GM21737 (cell line): ENCODE data around the gene INO80.
"Not testable (repeated sequence)": the region's sequence is repeated elsewhere in the genome, so short reads cannot be mapped to it uniquely, and the experiment has no call there.

Experiments
- ATAC-seq: cut with Tn5 transposase; IDR thresholded peaks from one replicate; pipeline ENCODE4 v1.9.1; 2021; ENCODE audit warnings: mild to moderate bottlenecking, moderate library complexity; ENCODE audit not compliant: unreplicated experiment

INO80 gene

GRCh38 chr15:40964634-40965033 is 151.4 kb downstream of the INO80 start:
- no peak for ATAC-seq

GRCh38 chr15:40964006-40964405 is 152.1 kb downstream of the INO80 start:
- ATAC-seq = no peak

- no peak for ATAC-seq
These were observed 152.9 kb downstream of the INO80 start for GRCh38 chr15:40963201-40963600.

GRCh38 chr15:40962317-40962716 is 153.8 kb downstream of the INO80 start:
- ATAC-seq = not testable (repeated sequence)

- not testable (repeated sequence) for ATAC-seq
These were observed 154.3 kb downstream of the INO80 start for GRCh38 chr15:40961740-40962139.

GRCh38 chr15:40960925-40961324 is 155.2 kb downstream of the INO80 start:
- ATAC-seq = no peak

GRCh38 chr15:40960151-40960885 is 155.8 kb downstream of the INO80 start:
- ATAC-seq = no peak

- ATAC-seq = no peak
These were observed 156.5 kb downstream of the INO80 start for GRCh38 chr15:40959331-40960141.

GRCh38 chr15:40958723-40959122 is 157.4 kb downstream of the INO80 start:
- no peak for ATAC-seq

- ATAC-seq = no peak
These were observed 157.9 kb downstream of the INO80 start for GRCh38 chr15:40958146-40958545.

GRCh38 chr15:40957581-40958051 is 158.5 kb downstream of the INO80 start:
- ATAC-seq = no peak

GRCh38 chr15:40957041-40957555 is 159.0 kb downstream of the INO80 start:
- ATAC-seq = no peak

- ATAC-seq = no peak
These were observed 159.5 kb downstream of the INO80 start for GRCh38 chr15:40956541-40956982.

GRCh38 chr15:40955930-40956540 is 160.0 kb downstream of the INO80 start:
- no peak for ATAC-seq

GRCh38 chr15:40955141-40955903 is 160.8 kb downstream of the INO80 start:
- no peak for ATAC-seq

- not testable (repeated sequence) for ATAC-seq
These were observed 161.8 kb downstream of the INO80 start for GRCh38 chr15:40954158-40954848.

- ATAC-seq = no peak
These were observed 162.4 kb downstream of the INO80 start for GRCh38 chr15:40953713-40954074.

GRCh38 chr15:40952901-40953712 is 163.0 kb downstream of the INO80 start, which contains the start of gene CHAC1:
CHAC1 (plus strand) TSS chr15:40953471; CDS start chr15:40953584, 113 bp downstream.
- peak; percentile 88 for ATAC-seq

GRCh38 chr15:40952301-40952900 is 163.7 kb downstream of the INO80 start:
- ATAC-seq = no peak
